Endodermal cell (in vitro differentiated cells): ENCODE measurements around the gene RBM4B. TPM values are rescaled to one million over a fixed set of nuclear protein-coding genes. Genes with fewer than 3 reads are reported as not detected.
"Not testable (repeated sequence)": the region's sequence is repeated elsewhere in the genome, so short reads cannot be mapped to it uniquely, and the experiment has no call there.

Experiments used
- DNase-seq: peaks from one replicate; pipeline ENCODE4 v3.0.0-alpha.2; 2017
- H3K27ac ChIP-seq: 2 replicates; pipeline ENCODE4 v1.5.1; 2013; ENCODE audit warnings: mild to moderate bottlenecking, low read depth, low read length, moderate library complexity
- H3K27me3 ChIP-seq: 2 replicates; pipeline ENCODE4 v1.6.1; 2013; ENCODE audit warnings: mild to moderate bottlenecking, low read length, moderate library complexity; ENCODE audit not compliant: insufficient read depth, control insufficient read depth, poor library complexity, severe bottlenecking
- H3K36me3 ChIP-seq: 2 replicates; pipeline ENCODE4 v1.7.0; 2013; ENCODE audit warnings: mild to moderate bottlenecking, low read length, moderate library complexity; ENCODE audit not compliant: control insufficient read depth, insufficient read depth
- H3K4me1 ChIP-seq: one replicate; pipeline ENCODE4 v1.7.0; 2013; ENCODE audit warnings: low read length; ENCODE audit not compliant: control insufficient read depth, insufficient read depth
- H3K4me3 ChIP-seq: 2 replicates; pipeline ENCODE4 v1.5.1; 2013; ENCODE audit warnings: mild to moderate bottlenecking, low read length, moderate library complexity
- H3K9ac ChIP-seq: 2 replicates; pipeline ENCODE4 v1.6.1; 2013; ENCODE audit warnings: mild to moderate bottlenecking, low read length, moderate library complexity; ENCODE audit not compliant: poor library complexity, severe bottlenecking; ENCODE audit errors: extremely low read depth
- H3K9me3 ChIP-seq: 2 replicates; pipeline ENCODE4 v1.6.1; 2013; ENCODE audit warnings: mild to moderate bottlenecking, low read length, moderate library complexity; ENCODE audit not compliant: control insufficient read depth
- H3K27ac Mint-ChIP-seq: 2 replicates; pipeline ENCODE4 v1.8.0; 2020; ENCODE audit warnings: mixed read lengths
- H3K27me3 Mint-ChIP-seq: 2 replicates; pipeline ENCODE4 v1.8.0; 2021; ENCODE audit warnings: mild to moderate bottlenecking, mixed read lengths; ENCODE audit not compliant: insufficient read depth
- H3K36me3 Mint-ChIP-seq: 2 replicates; pipeline ENCODE4 v1.8.0; 2020; ENCODE audit warnings: low read depth, mixed read lengths
- H3K4me1 Mint-ChIP-seq: 2 replicates; pipeline ENCODE4 v1.8.0; 2020; ENCODE audit warnings: mixed read lengths
- H3K4me3 Mint-ChIP-seq: 2 replicates; pipeline ENCODE4 v1.8.0; 2020; ENCODE audit warnings: mild to moderate bottlenecking, moderate library complexity, mixed read lengths
- H3K9me3 Mint-ChIP-seq: 2 replicates; pipeline ENCODE4 v1.8.0; 2020; ENCODE audit warnings: mild to moderate bottlenecking, mixed read lengths
- CTCF ChIP-seq: fragments of 200-600 bp; sonication (generic); conservative IDR thresholded peaks from 2 replicates; pipeline ENCODE4 v1.5.0; 2021; ENCODE audit warnings: antibody characterized with exemption, mild to moderate bottlenecking
- WGBS, 2 experiments: methylation state at CpG; one replicate each; pipeline versions ENCODE4 v1.1.5 to v1.1.7; 2013; ENCODE audit warnings: missing lambda C conversion rate in 2 of 2, mixed read lengths in 1 of 2; ENCODE audit not compliant: insufficient coverage in 1 of 2, insufficient read length in 1 of 2; 5-methylcytosine and 5-hydroxymethylcytosine counted together
- total RNA-seq, 2 donors: library from RNA; stranded (reverse); fragmentation: NEBNext Ultra II Directional in 1 of 2; extraction: Animal tissue kit (Norgen Biotek cat#: 25700) in 1 of 2; gene quantifications; 2 replicates in 1 of 2; 3 replicates in 1 of 2; pipeline ENCODE4 v1.2.1, GENCODE V29; 2021

The RBM4B gene
- total RNA-seq, 2 donors from 2014 or later = 23.3 to 28.5 TPM

- Histone ChIP-seq H3K27me3 (no peaks in the 10 kb centered on the region), H3K27ac (no peak overlapping the region), H3K4me3 (peak overlapping the region; percentile 100), H3K9me3 (no peaks in the 10 kb centered on the region), H3K9ac (no peak overlapping the region), H3K36me3 (peaks cover 96% of the 10 kb centered on the region), H3K4me1 (peaks cover 9% of the 10 kb centered on the region)
- TF ChIP-seq CTCF = no peak
- peak overlapping the region; percentile 99 for H3K4me3 Mint-ChIP-seq
- 94 to 95% methylated on average over 16 to 24 of the region's 24 CpGs for WGBS, 2 experiments
- no peaks in the 10 kb centered on the region for H3K9me3 Mint-ChIP-seq
- no peak overlapping the region for H3K27ac Mint-ChIP-seq
- H3K27me3 Mint-ChIP-seq = no peaks in the 10 kb centered on the region
- H3K36me3 Mint-ChIP-seq = peaks cover 90% of the 10 kb centered on the region
- no peak for DNase-seq
- peaks cover 68% of the 10 kb centered on the region for H3K4me1 Mint-ChIP-seq
Observed at GRCh38 chr11:66643745-66644437, 33.8 kb downstream of the RBM4B start.

GRCh38 chr11:66641834-66642233 lies 35.9 kb downstream of the RBM4B start:
- DNase-seq = no peak
- Histone ChIP-seq H3K9ac (peak overlapping the region; percentile 34), H3K36me3 (peaks cover 77% of the 10 kb centered on the region), H3K27ac (no peak overlapping the region), H3K4me3 (peak overlapping the region; percentile 100), H3K4me1 (peaks cover 9% of the 10 kb centered on the region), H3K9me3 (no peaks in the 10 kb centered on the region), H3K27me3 (no peaks in the 10 kb centered on the region)
- Mint-ChIP-seq H3K27ac (no peak overlapping the region), H3K4me1 (peaks cover 77% of the 10 kb centered on the region), H3K36me3 (peaks cover 78% of the 10 kb centered on the region), H3K9me3 (no peaks in the 10 kb centered on the region), H3K27me3 (no peaks in the 10 kb centered on the region), H3K4me3 (peak overlapping the region; percentile 99)
- TF ChIP-seq CTCF = no peak
- 84% methylated on average over 3 of the region's 3 CpGs; no CpG with 5 or more reads in 1 of the 2 experiments for WGBS, 2 experiments

GRCh38 chr11:66639814-66640340 lies 37.8 kb downstream of the RBM4B start:
- H3K36me3 ChIP-seq = peaks cover 65% of the 10 kb centered on the region
- H3K27ac ChIP-seq, H3K4me1 ChIP-seq, H3K9me3 Mint-ChIP-seq, H3K9me3 ChIP-seq, H3K27me3 Mint-ChIP-seq, H3K27me3 ChIP-seq, DNase-seq: not testable (repeated sequence)
- WGBS, 2 experiments = 75 to 85% methylated on average over 3 to 8 of the region's 10 CpGs
- peak overlapping the region; percentile 100 for H3K4me3 ChIP-seq
- Mint-ChIP-seq H3K36me3 (peaks cover 70% of the 10 kb centered on the region), H3K27ac (peak overlapping the region; percentile 100), H3K4me1 (peaks cover 64% of the 10 kb centered on the region), H3K4me3 (peak overlapping the region; percentile 99)
- peak overlapping the region; percentile 99 for H3K9ac ChIP-seq
